ENCODE data around the gene SCAMP5. TPM values are rescaled to one million over a fixed set of nuclear protein-coding genes. Genes with fewer than 3 reads are reported as not detected.

SCAMP5 gene
- total and polyA plus RNA-seq, 5 experiments from 2014 or later = 0.09 to 0.36 (median 0.21) TPM; not detected in 1

DNA sequence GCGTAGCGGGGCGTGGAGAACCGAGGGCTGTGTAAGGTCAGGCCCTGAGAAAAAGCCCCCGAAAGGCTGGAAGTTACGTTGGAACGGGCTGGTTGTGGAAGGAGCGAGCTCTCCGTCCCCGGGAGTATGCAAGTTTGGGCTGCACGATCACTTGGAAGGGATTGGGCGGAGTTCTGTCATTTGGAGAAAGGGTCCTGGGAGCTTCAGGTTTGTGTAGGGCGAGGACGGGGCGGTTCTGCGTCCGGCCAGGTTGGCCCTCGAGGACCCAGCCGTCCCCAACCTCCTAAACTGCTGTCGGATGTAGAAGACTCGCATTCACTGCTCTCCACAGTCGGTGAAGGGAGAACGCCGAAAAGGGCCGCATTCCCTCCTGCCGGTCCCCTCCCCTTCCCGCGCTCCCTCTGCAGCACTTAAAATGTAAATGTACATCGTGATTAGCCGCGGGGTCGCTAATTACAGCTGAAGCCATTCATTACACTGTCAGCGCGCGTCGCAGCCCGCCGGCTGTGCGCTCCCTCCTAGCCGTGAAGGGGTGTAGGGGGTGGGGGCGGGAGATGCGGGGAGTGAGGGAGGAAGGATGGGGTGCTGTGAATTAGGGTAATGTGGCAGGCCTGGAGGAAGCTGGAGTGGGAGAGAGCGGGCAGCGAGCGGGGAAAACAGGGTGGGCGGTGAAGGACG, 36.3 kb upstream of the SCAMP5 start:
- Mint-ChIP-seq H3K27me3 (peaks cover 10 to 36% (median 31%) of the 10 kb centered on the region in 5 donors), H3K36me3 (peaks cover 0 to 2% (median 0%) of the 10 kb centered on the region in 3 donors), H3K27ac (peak overlapping the region in 2 of 10 donors; percentile 48 to 59), H3K4me1 (peaks cover 9 to 40% (median 32%) of the 10 kb centered on the region in 4 donors), H3K9me3 (no peaks in the 10 kb centered on the region), H3K4me3 (peak overlapping the region in 9 of 10 donors; percentile 55 to 78 (median 70))
- POLR2A ChIA-PET = interaction anchor here (1.1 kb wide), 1 partner anchor 154 kb away, joined by 3 read pairs; no protein-coding TSS in a partner anchor
- DNase-seq = peak in 1 of 10 donors; percentile 8
- no peak for ATAC-seq

DNA sequence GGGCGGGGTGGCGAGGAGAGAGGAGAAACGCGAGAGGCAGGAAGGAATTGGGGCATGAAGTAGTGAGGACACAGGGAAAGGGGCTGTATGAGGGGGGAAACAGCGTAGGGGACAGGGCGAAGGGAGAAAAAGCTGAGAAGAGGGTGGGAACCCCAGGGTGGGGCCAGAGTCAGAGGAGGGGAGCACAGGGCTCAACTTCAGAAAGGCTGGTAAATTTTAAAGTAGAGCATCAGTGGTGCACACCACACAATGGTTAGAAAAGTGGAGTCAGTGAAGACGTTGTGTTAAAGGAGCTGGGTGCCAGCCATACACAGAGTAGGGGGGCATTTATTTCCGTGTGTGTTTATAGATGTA, 35.8 kb upstream of the SCAMP5 start:
- Mint-ChIP-seq H3K27ac (no peak overlapping the region), H3K27me3 (peaks cover 10 to 36% (median 31%) of the 10 kb centered on the region in 5 donors), H3K4me1 (peaks cover 9 to 40% (median 31%) of the 10 kb centered on the region in 4 donors), H3K9me3 (no peaks in the 10 kb centered on the region), H3K4me3 (peak overlapping the region in 4 of 10 donors; percentile 3 to 71 (median 48)), H3K36me3 (peaks cover 0 to 2% (median 0%) of the 10 kb centered on the region in 3 donors)
- DNase-seq = no peak
- POLR2A ChIA-PET = interaction anchor here (1.1 kb wide), 1 partner anchor 155 kb away, joined by 3 read pairs; no protein-coding TSS in a partner anchor
- no peak for ATAC-seq

DNA sequence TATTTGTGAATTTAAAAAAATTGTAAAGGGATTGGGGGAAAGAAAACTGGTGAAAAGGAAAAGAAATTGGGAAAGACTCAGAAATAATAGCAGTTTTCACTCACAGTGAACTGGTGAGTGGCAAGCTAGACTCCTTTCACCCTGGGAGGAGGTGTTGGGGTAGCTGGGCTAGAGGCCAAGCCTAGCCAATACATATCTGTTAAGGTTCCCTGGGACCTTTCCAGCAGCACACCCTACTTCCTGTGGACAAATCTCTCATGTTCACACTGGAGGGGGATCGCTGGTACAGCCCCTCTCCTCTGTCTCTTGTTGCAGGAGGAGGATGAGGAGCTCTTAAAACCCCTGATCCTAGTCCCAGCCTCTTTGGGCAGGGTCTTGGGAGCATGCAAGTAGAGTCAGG, 35.1 kb upstream of the SCAMP5 start:
- DNase-seq (no peak), ATAC-seq (no peak)
- H3K36me3 Mint-ChIP-seq = peaks cover 0 to 2% (median 0%) of the 10 kb centered on the region in 3 donors
- H3K4me1 Mint-ChIP-seq = peaks cover 9 to 34% (median 27%) of the 10 kb centered on the region in 4 donors
- no peaks in the 10 kb centered on the region for H3K9me3 Mint-ChIP-seq
- peak overlapping the region in 1 of 10 donors; percentile 22 for H3K27ac Mint-ChIP-seq
- H3K27me3 Mint-ChIP-seq = peaks cover 10 to 36% (median 31%) of the 10 kb centered on the region in 5 donors
- H3K4me3 Mint-ChIP-seq = no peak overlapping the region
- POLR2A ChIA-PET = no interaction called here

DNA sequence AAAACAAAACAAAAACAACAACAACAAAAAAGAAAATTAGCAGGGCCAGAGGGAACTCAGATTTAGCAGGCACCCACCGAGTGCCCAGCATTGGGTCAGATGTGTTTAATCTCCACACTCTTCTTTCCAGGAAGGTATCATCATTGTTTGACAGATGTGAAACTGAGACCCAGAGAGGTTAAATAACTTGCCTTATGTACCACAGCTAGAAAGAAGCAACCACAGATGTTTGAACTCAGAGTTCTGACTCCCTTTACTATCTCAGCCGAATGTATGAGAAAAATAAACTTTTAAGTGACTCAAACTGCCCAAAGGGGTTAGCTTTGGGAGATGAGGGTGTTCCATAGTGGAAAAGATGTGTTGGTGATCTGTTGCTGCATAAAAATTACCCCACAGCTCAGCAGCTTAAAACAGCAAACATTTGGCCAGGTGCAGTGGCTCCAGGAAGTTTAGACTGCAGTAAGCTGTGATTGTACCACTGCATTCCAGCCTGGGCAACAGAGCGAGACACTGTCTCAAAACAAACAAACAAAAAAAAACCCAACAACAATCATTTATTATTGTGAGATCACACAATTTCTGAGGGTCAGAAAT, 34.3 kb upstream of the SCAMP5 start:
- POLR2A ChIA-PET = no interaction called here
- peaks cover 9 to 26% (median 22%) of the 10 kb centered on the region in 4 donors for H3K4me1 Mint-ChIP-seq
- H3K27ac Mint-ChIP-seq = peak overlapping the region in 1 of 10 donors; percentile 30
- no peaks in the 10 kb centered on the region for H3K9me3 Mint-ChIP-seq
- H3K27me3 Mint-ChIP-seq = peaks cover 10 to 33% (median 31%) of the 10 kb centered on the region in 5 donors
- H3K4me3 Mint-ChIP-seq = no peak overlapping the region
- H3K36me3 Mint-ChIP-seq = peaks cover 0 to 2% (median 0%) of the 10 kb centered on the region in 3 donors
- DNase-seq (no peak), ATAC-seq (no peak)

DNA sequence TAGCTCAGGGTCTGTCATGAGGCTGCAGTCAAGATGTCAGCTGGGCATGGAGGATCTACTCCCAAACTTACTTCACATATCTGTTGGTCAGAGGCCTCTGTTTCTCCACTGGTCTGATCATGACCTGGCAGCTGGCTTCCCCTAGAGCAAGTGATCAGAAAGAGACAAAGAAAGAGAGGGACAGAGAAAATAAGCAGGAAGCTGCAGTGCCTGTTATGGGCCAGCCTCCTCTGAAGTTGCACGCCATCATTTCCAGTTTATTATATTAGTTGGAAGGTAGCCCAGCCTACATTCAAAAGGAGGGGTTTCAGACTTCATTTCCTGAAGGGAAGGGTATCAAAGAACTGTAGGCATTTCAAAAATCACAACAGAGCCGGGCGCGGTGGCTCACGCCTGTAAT, 33.7 kb upstream of the SCAMP5 start:
- POLR2A ChIA-PET = no interaction called here

DNA sequence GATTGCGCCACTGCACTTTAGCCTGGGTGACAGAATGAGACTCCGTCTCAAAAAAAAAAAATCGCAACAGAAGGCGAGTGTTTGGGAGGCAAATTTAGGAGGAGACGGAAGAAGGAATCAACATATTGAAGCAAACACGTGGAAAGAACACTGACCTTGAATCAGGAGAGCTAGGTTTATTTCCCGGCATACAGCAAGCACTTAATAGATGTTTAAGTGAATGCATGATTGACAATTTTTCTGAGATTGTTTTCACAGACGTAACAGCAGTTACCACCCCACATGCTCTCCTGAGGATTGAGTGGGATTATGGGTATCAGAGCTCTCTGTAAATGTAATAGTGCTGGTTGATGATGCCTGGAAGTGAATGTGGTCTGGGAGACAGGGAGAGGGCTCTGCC, 33.1 kb upstream of the SCAMP5 start:
- Mint-ChIP-seq H3K36me3 (peaks cover 0 to 2% (median 0%) of the 10 kb centered on the region in 3 donors), H3K27ac (peak overlapping the region in 1 of 10 donors; percentile 48), H3K27me3 (peaks cover 10 to 33% (median 29%) of the 10 kb centered on the region in 5 donors), H3K4me3 (no peak overlapping the region), H3K4me1 (peaks cover 9 to 23% (median 21%) of the 10 kb centered on the region in 4 donors), H3K9me3 (no peaks in the 10 kb centered on the region)
- POLR2A ChIA-PET = no interaction called here
- DNase-seq (no peak), ATAC-seq (no peak)

More for the DNA sequence above, 33.7 kb upstream of the SCAMP5 start:
- H3K4me1 Mint-ChIP-seq = peaks cover 9 to 25% (median 22%) of the 10 kb centered on the region in 4 donors
- H3K27ac Mint-ChIP-seq = peak overlapping the region in 2 of 10 donors; percentile 48 to 72
- no peaks in the 10 kb centered on the region for H3K9me3 Mint-ChIP-seq
- DNase-seq = no peak
- H3K4me3 Mint-ChIP-seq = no peak overlapping the region
- ATAC-seq = no peak
- peaks cover 10 to 33% (median 31%) of the 10 kb centered on the region in 5 donors for H3K27me3 Mint-ChIP-seq
- H3K36me3 Mint-ChIP-seq = peaks cover 0 to 2% (median 0%) of the 10 kb centered on the region in 3 donors

DNA sequence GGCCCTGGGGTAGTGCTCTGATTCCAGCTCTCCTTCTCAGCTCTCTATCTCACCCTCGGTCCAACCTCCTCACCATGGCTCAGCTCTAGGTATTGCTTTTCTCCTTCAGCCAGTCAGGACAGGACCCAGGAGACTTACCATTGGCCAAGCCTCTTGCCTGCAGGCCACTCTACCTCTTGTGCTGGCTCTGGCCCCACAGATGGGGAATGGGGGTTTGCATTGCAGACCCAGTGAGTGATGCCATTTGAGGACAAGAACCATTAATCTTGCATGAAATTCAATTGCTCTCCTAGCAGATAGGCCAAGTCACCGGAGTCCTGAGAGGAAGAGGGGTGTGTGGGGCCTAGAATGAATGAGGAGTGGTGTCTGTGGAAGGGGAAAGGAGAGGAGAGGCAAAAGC, 32.7 kb upstream of the SCAMP5 start:
- DNase-seq (no peak), ATAC-seq (no peak)
- no peak overlapping the region for H3K4me3 Mint-ChIP-seq
- H3K9me3 Mint-ChIP-seq = no peaks in the 10 kb centered on the region
- peaks cover 9 to 19% (median 17%) of the 10 kb centered on the region in 4 donors for H3K4me1 Mint-ChIP-seq
- POLR2A ChIA-PET = no interaction called here
- H3K27ac Mint-ChIP-seq = no peak overlapping the region
- peaks cover 0 to 2% (median 0%) of the 10 kb centered on the region in 3 donors for H3K36me3 Mint-ChIP-seq
- H3K27me3 Mint-ChIP-seq = peaks cover 10 to 32% (median 25%) of the 10 kb centered on the region in 5 donors

DNA sequence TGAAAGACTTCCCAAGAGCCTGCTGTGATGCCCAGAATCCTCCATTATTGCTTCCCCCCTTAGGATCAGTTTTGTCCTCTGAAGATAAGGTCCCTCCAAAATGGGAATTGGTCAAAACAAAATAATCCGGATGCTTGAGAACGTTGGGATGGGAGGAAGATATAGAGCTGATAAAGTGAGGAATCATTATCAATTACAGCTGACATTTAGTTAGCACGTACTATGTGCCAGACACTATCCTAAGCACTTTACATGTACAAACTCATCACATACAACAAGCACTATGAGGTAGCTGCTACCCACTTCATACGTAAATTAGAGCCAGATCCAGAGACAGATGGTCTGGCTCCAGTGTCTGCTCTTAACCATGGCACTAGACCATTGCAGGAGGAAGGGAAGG, 32.1 kb upstream of the SCAMP5 start:
- Mint-ChIP-seq H3K4me1 (peaks cover 9 to 13% (median 13%) of the 10 kb centered on the region in 4 donors), H3K4me3 (no peak overlapping the region), H3K27me3 (peaks cover 7 to 28% (median 21%) of the 10 kb centered on the region in 5 donors), H3K36me3 (peaks cover 0 to 2% (median 0%) of the 10 kb centered on the region in 3 donors), H3K27ac (no peak overlapping the region), H3K9me3 (no peaks in the 10 kb centered on the region)
- no peak for ATAC-seq
- DNase-seq = no peak
- POLR2A ChIA-PET = no interaction called here

DNA sequence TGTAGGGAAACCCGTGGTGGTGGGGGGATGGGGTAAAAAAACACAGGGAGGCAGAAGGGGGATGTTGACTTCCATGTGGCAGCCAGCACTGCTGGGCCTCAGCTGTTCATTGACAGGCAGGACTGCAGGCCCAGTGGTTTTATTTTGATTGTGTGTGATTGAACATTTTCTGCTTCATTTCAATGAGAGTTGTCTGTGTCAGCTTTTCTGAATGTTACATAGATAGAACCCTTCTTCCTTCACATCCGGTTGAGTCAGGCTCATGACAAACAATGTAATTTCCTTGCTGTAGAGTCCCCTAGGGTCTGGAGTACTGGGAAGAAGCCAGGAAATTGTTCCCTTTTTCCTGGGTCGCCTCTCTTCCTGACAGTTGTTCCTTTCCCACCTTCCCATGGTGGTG, 30.6 kb upstream of the SCAMP5 start:
- ATAC-seq (no peak), DNase-seq (no peak)
- H3K27me3 Mint-ChIP-seq = peaks cover 0 to 13% (median 8%) of the 10 kb centered on the region in 5 donors
- no peak overlapping the region for H3K4me3 Mint-ChIP-seq
- H3K9me3 Mint-ChIP-seq = no peaks in the 10 kb centered on the region
- no peaks in the 10 kb centered on the region for H3K36me3 Mint-ChIP-seq
- no peak overlapping the region for H3K27ac Mint-ChIP-seq
- POLR2A ChIA-PET = no interaction called here
- no peaks in the 10 kb centered on the region for H3K4me1 Mint-ChIP-seq

DNA sequence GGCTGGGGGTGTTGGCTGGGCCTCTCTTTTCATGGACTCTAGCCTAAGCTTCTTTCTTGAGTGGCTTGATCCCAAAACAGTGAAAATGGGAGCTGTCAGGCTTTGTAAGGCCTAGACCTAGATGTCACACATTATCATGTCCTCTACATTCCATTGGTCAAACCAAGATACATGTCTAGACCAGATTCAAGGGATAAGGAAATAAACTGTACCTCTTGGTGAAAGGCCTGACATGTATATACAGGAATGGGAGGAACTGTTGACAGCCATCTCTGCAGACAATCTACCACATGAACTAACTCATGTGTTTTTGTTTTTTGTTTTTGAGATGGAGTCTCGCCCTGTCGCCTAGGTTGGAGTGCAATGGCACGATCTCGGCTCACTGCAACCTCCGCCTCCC, 27.7 kb upstream of the SCAMP5 start:
- DNase-seq = no peak
- no peak for ATAC-seq
- POLR2A ChIA-PET = interaction anchor here (0.7 to 0.9 kb wide), 2 partner anchors 11 to 56 kb away, joined by 3 to 4 read pairs; no protein-coding TSS in a partner anchor
- peak overlapping the region in 1 of 10 donors; percentile 15 for H3K27ac Mint-ChIP-seq
- H3K4me3 Mint-ChIP-seq = no peak overlapping the region
- no peaks in the 10 kb centered on the region for H3K36me3 Mint-ChIP-seq
- no peaks in the 10 kb centered on the region for H3K9me3 Mint-ChIP-seq
- H3K27me3 Mint-ChIP-seq = peaks cover under 1 to 5% (median 3%) of the 10 kb centered on the region in 5 donors
- H3K4me1 Mint-ChIP-seq = no peaks in the 10 kb centered on the region

DNA sequence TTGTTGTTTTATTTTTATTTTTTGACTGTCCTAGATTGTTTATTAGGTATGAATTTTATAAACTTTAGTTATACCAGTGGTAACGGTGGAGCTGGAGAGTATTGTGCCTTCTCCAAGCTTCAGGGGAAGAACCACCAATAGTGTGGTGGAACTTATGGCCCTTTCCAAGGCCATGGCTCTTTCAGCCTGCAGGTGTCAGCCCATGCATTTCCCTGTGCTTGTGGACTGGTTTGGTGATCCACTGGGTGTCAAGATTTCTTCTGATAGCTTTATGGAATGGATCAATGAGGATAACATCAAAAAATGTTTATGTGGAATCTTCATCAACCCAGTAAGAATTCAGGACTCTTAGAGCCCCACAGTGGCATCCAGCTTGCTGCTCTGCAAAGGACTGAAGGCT, 19.2 kb upstream of the SCAMP5 start:
- no peak overlapping the region for H3K4me3 Mint-ChIP-seq
- H3K9me3 Mint-ChIP-seq = no peaks in the 10 kb centered on the region
- ATAC-seq (no peak), DNase-seq (no peak)
- H3K27ac Mint-ChIP-seq = no peak overlapping the region
- POLR2A ChIA-PET = no interaction called here
- peaks cover 0 to 3% (median under 1%) of the 10 kb centered on the region in 4 donors for H3K4me1 Mint-ChIP-seq
- peaks cover 6 to 19% (median 13%) of the 10 kb centered on the region in 5 donors for H3K27me3 Mint-ChIP-seq
- H3K36me3 Mint-ChIP-seq = no peaks in the 10 kb centered on the region

DNA sequence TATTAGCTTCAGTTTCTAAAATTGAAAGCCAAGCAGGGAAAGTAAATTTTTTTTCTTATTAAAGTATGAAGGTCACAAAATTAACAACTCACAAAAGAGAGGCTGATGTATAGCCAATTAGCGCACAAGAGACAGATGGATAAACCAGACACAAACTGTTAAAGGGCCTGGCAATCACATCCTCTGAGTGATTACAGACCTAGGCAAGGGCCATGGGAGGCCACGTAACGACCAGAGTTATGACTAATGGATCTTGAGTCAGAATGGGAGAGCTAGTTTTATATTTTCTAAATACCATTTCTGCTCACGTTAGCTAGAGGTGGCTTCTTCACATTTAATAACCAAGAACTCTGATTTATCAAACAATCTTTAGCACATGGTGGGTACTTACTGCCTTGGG, 17.8 kb upstream of the SCAMP5 start:
- Mint-ChIP-seq H3K36me3 (no peaks in the 10 kb centered on the region), H3K4me1 (peaks cover 0 to 3% (median under 1%) of the 10 kb centered on the region in 4 donors), H3K9me3 (no peaks in the 10 kb centered on the region), H3K27ac (peak overlapping the region in 1 of 10 donors; percentile 3), H3K4me3 (no peak overlapping the region), H3K27me3 (peaks cover 6 to 18% (median 14%) of the 10 kb centered on the region in 5 donors)
- POLR2A ChIA-PET = no interaction called here
- DNase-seq (no peak), ATAC-seq (no peak)

DNA sequence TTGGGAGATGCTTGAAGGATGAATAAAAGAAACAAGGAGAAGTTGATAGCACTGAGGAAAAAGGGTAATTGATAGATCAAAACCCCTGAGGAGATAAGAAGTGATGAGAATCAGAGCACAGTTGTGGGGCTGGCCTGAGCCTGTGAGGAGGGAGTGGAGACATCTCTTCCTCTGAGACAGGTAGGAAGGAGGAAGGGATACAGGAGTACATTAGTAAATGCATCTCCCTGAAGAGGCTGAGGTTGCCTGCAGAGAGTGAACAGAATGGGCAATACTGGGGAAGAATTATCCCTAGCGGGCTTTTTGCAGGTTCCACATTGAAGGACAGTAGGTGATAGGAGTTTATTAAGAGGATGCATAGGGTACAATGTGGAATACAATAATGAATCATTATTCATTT, 17.3 kb upstream of the SCAMP5 start:
- POLR2A ChIA-PET = no interaction called here
- no peak overlapping the region for H3K4me3 Mint-ChIP-seq
- peaks cover 1 to 13% (median 10%) of the 10 kb centered on the region in 5 donors for H3K27me3 Mint-ChIP-seq
- H3K9me3 Mint-ChIP-seq = no peaks in the 10 kb centered on the region
- no peak for ATAC-seq
- H3K36me3 Mint-ChIP-seq = no peaks in the 10 kb centered on the region
- H3K4me1 Mint-ChIP-seq = peaks cover 0 to 3% (median under 1%) of the 10 kb centered on the region in 4 donors
- H3K27ac Mint-ChIP-seq = peak overlapping the region in 1 of 10 donors; percentile 3
- DNase-seq = no peak

All from naive thymus-derived CD8-positive, alpha-beta T cell (primary cell).